Type B pancreatic cell (in vitro differentiated cells): Measurements from ENCODE around the gene TMEM267. TPM values are rescaled to one million over a fixed set of nuclear protein-coding genes. Genes with fewer than 3 reads are reported as not detected.

Experiments used
- DNase-seq: peaks from one replicate; pipeline ENCODE4 v3.0.0; 2021; ENCODE audit warnings: mixed read lengths; ENCODE audit not compliant: unreplicated experiment; ENCODE audit errors: extremely low spot score
- H3K27ac Mint-ChIP-seq: 2 replicates; pipeline ENCODE4 v1.8.0; 2021; ENCODE audit warnings: mild to moderate bottlenecking, mixed read lengths
- H3K27me3 Mint-ChIP-seq: 2 replicates; pipeline ENCODE4 v1.8.0; 2021; ENCODE audit warnings: mixed read lengths
- H3K36me3 Mint-ChIP-seq: 2 replicates; pipeline ENCODE4 v1.8.0; 2021; ENCODE audit warnings: mixed read lengths
- H3K4me1 Mint-ChIP-seq: one replicate; pipeline ENCODE4 v1.8.0; 2021; ENCODE audit warnings: mixed read lengths; ENCODE audit not compliant: unreplicated experiment
- H3K4me3 Mint-ChIP-seq: 2 replicates; pipeline ENCODE4 v1.8.0; 2021; ENCODE audit warnings: mild to moderate bottlenecking, mixed read lengths
- H3K9me3 Mint-ChIP-seq: 2 replicates; pipeline ENCODE4 v1.8.0; 2021; ENCODE audit warnings: mixed read lengths
- CTCF ChIP-seq: fragments of 200-600 bp; sonication (generic); conservative IDR thresholded peaks from 2 replicates; pipeline ENCODE4 v1.5.0; 2021; ENCODE audit warnings: antibody characterized with exemption, mild to moderate bottlenecking
- long read RNA-seq: library from polyadenylated mRNA; unstranded; transcript quantifications from one replicate; pipeline ENCODE4 v2.0.0, GENCODE V29; 2020
- total RNA-seq: library from RNA; stranded (reverse); gene quantifications from 2 replicates; pipeline ENCODE4 v1.2.1, GENCODE V29; 2021; ENCODE audit warnings: low replicate concordance

TMEM267 gene, protein sequence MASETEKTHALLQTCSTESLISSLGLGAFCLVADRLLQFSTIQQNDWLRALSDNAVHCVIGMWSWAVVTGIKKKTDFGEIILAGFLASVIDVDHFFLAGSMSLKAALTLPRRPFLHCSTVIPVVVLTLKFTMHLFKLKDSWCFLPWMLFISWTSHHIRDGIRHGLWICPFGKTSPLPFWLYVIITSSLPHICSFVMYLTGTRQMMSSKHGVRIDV
- 11.4 and 11.6 TPM in 2 replicates for total RNA-seq
- long read RNA-seq, transcript TMEM267-201 (3 exons, 2,338 nt), result major isoform, 29 of 63 reads
- long read RNA-seq, partial matches to known transcripts, result 8 of 63 reads
- long read RNA-seq, other reads (novel, unspliced or antisense), result 21 of 63 reads

- H3K9me3 Mint-ChIP-seq, result no peaks in the 10 kb centered on the region
- H3K27ac Mint-ChIP-seq, result peak within 1 kb of the TSS; percentile 99
- DNase-seq, result peak; percentile 89
- peaks cover 7% of the 10 kb centered on the region for H3K4me1 Mint-ChIP-seq
- H3K27me3 Mint-ChIP-seq, result no peaks in the 10 kb centered on the region
- no peaks in the 10 kb centered on the region for H3K36me3 Mint-ChIP-seq
- no peak for TF ChIP-seq CTCF
- peak within 1 kb of the TSS; percentile 97 for H3K4me3 Mint-ChIP-seq
Observed at GRCh38 chr5:43483298-43484105, at the start of gene TMEM267. TMEM267 (minus strand) TSS chr5:43483865; CDS start chr5:43453969, 29,896 bp downstream.

- no peak for DNase-seq
- peaks cover 44% of the 10 kb centered on the region for H3K36me3 Mint-ChIP-seq
- no peak for TF ChIP-seq CTCF
- H3K27ac Mint-ChIP-seq, result no peak overlapping the region
- H3K4me1 Mint-ChIP-seq, result no peaks in the 10 kb centered on the region
- H3K27me3 Mint-ChIP-seq, result no peaks in the 10 kb centered on the region
- H3K4me3 Mint-ChIP-seq, result no peak overlapping the region
- no peaks in the 10 kb centered on the region for H3K9me3 Mint-ChIP-seq
Observed at GRCh38 chr5:43530648-43531047, 47.0 kb upstream of the TMEM267 start.

DNA sequence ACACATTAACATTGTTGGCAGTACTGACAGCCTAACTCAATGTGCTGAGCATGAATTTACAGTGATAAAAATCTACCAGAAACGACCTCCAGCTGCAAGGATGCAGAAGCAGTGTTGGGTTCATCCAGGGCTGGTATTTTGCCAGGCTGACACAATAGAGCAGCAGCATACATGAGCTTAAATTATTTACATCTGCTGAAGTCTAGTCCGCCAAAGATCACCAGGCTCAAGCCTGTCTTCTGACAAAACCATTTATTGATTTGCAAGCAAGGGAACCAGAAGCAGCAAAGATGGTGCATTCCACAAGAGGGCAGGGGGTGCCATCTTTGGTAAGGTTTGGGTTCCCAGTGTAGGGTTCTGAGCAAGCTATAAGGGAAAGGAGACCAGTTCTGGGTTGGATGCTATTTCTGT is 40.0 kb upstream of the TMEM267 start:
- Mint-ChIP-seq H3K27ac (no peak overlapping the region), H3K4me3 (no peak overlapping the region), H3K27me3 (no peaks in the 10 kb centered on the region), H3K4me1 (peaks cover 5% of the 10 kb centered on the region), H3K9me3 (no peaks in the 10 kb centered on the region), H3K36me3 (peaks cover 44% of the 10 kb centered on the region)
- no peak for TF ChIP-seq CTCF
- DNase-seq, result no peak

GRCh38 chr5:43520615-43521014 is 37.0 kb upstream of the TMEM267 start:
- Mint-ChIP-seq H3K9me3 (no peaks in the 10 kb centered on the region), H3K4me3 (no peak overlapping the region), H3K36me3 (peaks cover 28% of the 10 kb centered on the region), H3K27me3 (no peaks in the 10 kb centered on the region), H3K27ac (no peak overlapping the region), H3K4me1 (peaks cover 6% of the 10 kb centered on the region)
- no peak for TF ChIP-seq CTCF
- DNase-seq, result no peak

- no peak for TF ChIP-seq CTCF
- Mint-ChIP-seq H3K36me3 (peaks cover 14% of the 10 kb centered on the region), H3K4me1 (peaks cover 22% of the 10 kb centered on the region), H3K27ac (peak overlapping the region; percentile 96), H3K4me3 (peak overlapping the region; percentile 91), H3K27me3 (no peaks in the 10 kb centered on the region), H3K9me3 (no peaks in the 10 kb centered on the region)
- no peak for DNase-seq
Observed at GRCh38 chr5:43515678-43516048, 32.0 kb upstream of the TMEM267 start.
